ENCODE data around the gene C1orf174.

C1orf174 gene

GRCh38 chr1:3864884-3865283 lies 35.2 kb downstream of the C1orf174 start:
- no peak for DNase-seq

- no peak for DNase-seq
These were observed 36.7 kb downstream of the C1orf174 start for GRCh38 chr1:3863231-3863935.

GRCh38 chr1:3858231-3858981 lies 41.7 kb downstream of the C1orf174 start:
- DNase-seq: no peak

GRCh38 chr1:3857791-3858129 lies 42.3 kb downstream of the C1orf174 start:
- DNase-seq: no peak

GRCh38 chr1:3856923-3857790 lies 42.9 kb downstream of the C1orf174 start, which contains the start of the genes CEP104 and DFFB:
TSS of gene CEP104 (minus strand) at chr1:3857211. CDS start at chr1:3852407, 4,804 bp downstream.
TSS of gene DFFB (plus strand) at chr1:3857476. CDS start at chr1:3857604, 128 bp downstream.
- DNase-seq: peak; percentile 94

GRCh38 chr1:3852711-3853485 lies 47.2 kb downstream of the C1orf174 start:
- DNase-seq: no peak

GRCh38 chr1:3852091-3852490 lies 48.0 kb downstream of the C1orf174 start:
- no peak for DNase-seq

GRCh38 chr1:3851292-3851691 lies 48.8 kb downstream of the C1orf174 start:
- DNase-seq: no peak

GRCh38 chr1:3850857-3851256 lies 49.2 kb downstream of the C1orf174 start:
- DNase-seq: no peak

- no peak for DNase-seq
These were observed 53.0 kb downstream of the C1orf174 start for GRCh38 chr1:3847081-3847480.

- DNase-seq: no peak
These were observed 53.5 kb downstream of the C1orf174 start for GRCh38 chr1:3846541-3846940.

GRCh38 chr1:3842912-3843311 lies 57.2 kb downstream of the C1orf174 start:
- DNase-seq: no peak

GRCh38 chr1:3841491-3841890 lies 58.6 kb downstream of the C1orf174 start:
- no peak for DNase-seq

Measured in T-helper 9 cell (primary cell).